Measurements from ENCODE around the gene PXK.

GRCh38 chr3:58366699-58367098 is 34.0 kb downstream of the PXK start:
- no peak for TF ChIP-seq CTCF (IDR thresholded peaks at IDR 0.05)
- no peak for TF ChIP-seq POLR2A (IDR thresholded peaks at IDR 0.05)
